Astrocyte of the hippocampus (primary cell): ENCODE data around the gene AKAP6.

Experiments used
- DNase-seq: peaks from one replicate; pipeline ENCODE4 v3.0.0; 2011; ENCODE audit warnings: low read depth, low spot score

The AKAP6 gene

DNA sequence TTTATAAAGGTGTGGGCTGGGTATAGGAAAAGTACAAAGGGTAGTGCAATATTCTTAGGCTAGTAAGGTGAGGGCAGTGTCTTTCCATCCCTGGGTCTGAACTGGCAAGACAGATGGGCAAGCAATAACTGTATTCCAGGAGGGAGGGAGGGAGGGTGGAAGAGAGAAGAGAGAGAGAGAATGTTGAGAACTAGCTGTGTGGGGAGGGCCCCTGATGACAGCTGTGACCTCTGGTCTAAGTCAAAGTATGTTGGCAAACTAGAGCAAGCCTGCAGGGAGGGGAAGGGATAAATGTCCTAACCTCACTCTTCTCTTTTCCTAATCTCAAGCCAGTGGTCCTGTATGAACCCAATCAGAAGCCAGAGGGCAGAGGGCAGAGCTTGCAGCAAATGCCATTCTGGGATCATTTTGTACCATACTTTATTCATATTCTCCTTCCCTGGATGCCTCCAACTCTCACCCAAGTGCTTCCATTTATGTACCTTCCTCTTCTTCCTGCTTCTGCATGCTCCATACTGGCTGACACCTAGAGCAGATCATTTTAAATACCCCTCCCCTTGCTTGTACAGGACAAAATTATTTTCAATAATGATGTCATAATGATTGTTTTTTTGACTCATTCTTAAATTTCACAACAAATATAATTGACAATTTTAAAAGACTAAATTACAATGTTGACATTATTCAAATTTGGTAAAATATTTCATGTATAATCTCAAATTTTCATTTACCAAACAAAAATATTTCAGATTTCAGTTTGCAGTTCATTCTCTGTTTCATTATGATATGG is 75.9 kb downstream of the AKAP6 start:
- no peak for DNase-seq

DNA sequence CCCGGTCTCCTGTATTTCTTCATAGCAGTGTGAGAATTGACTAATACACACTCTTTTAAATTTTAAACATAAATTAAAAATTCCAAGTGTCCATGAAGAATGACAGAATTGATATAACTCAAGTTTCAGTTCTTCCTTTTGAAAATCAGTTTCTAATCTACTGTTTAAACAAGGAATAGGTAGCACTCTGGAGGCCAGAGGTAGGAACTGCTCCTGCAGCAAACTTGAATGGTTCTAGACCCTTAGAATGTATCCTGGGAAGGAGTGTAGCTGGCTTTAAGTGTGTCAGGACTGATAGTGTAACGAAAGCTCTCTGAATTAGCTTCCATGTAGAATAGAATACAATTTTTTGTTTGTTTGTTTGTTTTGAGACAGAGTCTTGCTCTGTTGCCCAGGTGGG is 76.8 kb downstream of the AKAP6 start:
- no peak for DNase-seq

DNA sequence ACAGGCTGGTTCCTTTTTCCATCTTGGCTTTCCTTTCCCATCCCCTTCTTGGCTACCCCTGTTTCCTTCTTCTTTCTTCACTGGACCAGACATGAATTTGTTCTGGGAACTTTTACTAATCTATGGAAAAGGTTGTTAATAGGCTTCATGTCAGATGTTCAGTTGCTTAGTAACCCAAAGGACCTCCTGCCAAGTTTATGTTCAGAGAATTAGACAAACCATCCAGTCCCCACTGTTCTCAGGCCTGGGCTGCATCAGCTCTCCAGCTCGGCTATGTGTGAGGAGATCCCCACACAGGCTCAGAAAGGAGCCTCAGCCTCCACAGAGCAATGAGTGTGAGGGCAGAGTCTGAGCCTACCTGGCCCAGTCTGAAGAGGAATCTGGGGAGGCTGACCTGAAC is 78.0 kb downstream of the AKAP6 start:
- peak; percentile 53 for DNase-seq

DNA sequence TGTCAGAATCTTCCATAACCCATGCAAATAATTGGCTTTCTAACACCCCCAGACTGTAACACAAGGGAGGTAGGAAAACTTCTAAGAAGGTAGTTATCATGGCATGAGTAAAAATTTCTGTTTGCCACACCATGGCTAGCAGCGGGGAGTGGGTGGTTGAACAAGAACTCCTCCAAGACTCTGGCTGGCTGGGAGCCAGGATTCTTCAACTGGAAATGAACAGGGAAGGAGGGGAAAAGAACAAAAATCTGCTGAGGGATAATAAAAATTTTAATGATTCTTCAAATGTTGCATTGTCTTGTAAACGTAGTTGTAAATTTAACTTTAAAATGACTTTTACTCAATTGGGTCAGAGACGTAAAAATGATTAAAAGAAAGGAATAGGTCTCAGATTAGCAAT is 78.9 kb downstream of the AKAP6 start:
- peak; percentile 55 for DNase-seq

DNA sequence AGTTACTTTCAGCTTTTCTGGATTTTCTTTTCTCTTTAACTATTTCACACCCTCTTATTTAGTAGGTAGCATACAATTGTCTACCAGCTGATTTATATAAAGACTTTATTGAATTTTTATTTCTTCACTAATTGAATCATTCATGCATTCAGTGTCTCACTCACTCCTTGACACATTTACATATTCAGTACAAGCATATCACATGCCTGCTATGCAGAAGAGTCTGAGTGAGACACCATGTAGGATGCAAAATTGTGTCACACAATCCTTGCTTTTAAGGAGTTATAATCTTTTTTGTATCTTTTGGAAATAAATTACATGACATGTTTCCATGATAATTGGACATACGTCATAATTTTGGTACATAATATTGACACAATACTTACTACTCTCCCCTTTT is 83.0 kb downstream of the AKAP6 start:
- DNase-seq: no peak

DNA sequence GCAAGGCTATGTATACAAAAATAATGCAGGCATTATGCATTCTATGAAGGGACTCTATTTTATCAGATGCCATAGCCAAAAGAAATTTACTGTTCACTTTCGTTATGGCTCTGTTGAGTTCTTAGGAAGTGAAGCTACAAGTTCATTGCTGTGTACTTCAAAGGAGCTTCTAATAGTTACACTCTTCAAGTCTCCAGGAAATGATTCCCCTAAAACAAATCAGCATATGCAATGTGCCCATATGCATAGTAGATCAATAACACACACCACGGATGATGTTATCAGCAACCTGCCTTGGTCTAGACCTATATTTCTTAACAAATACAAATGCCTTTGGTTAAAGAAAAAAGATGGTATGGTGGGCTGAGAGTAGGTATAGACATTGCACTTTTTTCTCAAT is 83.4 kb downstream of the AKAP6 start:
- no peak for DNase-seq

DNA sequence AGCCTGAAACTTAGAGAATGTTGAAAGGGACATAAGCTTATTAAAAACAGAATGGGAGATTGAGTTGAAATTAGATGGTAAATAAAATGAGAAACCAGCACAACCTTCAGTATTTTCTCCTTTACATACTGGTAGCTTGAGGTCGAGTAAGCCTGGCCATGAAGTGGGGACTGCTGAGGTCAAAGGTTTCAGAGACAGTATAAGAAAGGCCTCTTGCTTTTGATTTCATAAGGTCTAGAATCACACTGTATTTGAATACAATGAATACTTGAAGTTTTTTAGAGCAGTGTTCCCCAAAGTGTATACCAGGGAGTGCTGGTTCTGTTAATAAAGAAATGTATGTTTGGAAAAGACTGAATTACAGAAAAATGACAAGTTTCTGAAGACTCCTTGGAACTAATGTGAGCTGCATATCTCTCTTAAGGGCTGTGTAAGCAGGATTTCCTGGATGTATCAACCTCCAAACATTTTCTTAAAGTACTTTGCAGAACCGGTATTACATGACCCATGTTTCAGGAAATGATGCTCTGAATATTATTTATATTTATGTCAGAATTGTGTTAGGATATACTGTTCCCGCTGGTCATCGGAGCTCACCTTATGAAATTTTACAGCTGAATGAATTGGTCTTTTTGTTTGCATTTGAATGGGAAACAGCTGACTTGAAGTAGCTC is 85.0 kb downstream of the AKAP6 start:
- no peak for DNase-seq

DNA sequence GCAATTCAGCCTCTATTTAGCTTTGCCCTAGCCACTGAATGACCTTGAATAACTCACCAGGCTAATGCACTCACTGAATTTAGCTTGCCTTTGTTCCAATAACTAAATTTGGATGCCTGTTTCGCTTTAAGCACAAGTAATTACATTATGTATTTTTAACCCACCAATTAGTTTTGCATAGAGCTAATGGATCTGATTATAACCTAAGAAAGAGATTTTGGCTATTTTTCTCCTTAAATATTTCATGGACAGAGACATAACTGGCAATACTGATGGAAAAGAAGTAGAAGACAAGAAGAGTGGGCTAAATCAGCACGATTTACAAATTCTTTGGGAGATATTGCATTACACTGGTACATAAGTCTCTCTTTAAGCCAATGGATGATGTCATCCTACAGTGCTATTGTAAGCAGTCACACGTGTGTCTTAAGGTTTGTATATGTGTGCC is 85.7 kb downstream of the AKAP6 start:
- no peak for DNase-seq

DNA sequence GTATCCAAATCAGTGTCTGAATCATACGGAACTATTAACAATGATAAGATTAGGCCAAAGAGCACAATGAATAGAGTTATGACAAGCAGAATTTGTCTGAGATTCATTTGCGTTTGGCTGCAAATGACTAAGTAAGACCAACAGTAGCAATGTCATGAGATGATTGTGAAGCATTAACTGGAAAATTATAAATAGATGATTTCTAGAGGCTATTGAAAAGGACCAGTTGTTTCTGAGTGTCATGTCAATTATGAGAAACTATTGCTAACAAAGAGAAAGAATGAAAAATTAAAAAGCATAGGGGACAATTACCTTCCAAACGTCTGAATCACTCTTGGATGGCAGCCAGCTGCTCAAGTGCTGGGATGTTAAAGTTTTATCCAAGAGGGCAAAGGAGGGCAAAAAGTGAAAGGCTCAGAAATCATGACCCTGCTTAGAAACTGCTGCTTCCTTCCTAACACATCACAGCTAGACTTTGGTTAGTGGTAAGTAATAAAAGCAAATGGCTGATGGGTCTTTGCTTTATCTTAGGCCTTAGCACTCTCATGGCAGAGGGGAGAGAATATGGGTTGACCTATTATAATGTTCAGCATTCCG is 89.0 kb downstream of the AKAP6 start:
- peak; percentile 77 for DNase-seq

DNA sequence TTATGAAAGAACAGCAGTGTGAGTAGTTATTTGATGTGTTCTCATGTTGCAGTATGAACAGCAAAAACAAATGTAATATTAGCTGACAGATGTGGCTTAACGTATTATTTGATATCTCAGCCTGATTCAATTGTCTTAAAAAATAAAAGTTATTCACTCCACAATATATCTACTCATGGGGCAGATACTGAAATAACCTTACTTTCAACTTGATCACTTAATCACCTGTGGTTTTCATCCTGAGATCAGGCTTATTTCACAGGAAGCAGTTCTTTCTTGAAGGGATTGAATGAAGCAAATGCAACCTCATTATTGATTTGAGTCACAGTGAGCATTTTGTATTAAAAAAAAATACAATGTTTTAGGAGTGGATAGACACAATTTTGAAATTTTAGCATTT is 90.3 kb downstream of the AKAP6 start:
- no peak for DNase-seq

DNA sequence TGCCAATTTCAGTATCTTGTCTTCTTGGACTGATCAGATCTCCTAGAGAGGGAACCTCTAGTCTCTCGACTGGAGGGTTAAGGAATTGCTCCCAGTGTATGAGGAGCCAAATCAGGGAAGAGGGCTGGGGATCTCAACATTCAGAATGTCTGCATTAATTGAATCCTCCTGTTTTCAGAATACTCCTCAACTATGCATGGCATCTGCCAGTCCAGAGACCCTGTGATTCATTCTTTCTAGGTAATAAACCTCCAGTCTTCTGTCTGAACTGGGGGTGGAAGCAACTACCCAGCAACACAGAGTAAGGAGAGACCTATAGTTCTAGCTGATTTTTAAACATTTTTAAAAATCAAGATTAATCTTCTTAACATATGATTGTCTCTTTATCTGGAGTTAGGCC is 92.7 kb downstream of the AKAP6 start:
- no peak for DNase-seq

DNA sequence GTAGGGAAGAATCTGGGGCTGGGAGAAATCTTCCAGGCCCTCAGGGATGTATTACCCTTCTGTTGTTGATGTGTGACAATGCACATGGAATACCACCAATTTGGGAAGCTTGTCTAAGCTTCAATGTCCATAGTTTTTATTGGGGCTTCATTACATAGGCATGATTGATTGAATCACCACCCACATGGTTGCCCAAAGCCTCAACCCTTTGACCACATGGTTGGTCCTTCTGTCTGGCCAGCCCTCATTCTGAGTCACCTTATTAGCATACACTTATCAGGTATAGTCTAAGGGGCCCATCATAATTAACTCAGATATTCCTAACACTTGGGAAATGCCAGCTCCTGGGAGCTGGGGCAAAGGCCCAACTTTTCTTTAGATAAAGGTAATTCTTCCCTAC is 93.3 kb downstream of the AKAP6 start:
- no peak for DNase-seq

DNA sequence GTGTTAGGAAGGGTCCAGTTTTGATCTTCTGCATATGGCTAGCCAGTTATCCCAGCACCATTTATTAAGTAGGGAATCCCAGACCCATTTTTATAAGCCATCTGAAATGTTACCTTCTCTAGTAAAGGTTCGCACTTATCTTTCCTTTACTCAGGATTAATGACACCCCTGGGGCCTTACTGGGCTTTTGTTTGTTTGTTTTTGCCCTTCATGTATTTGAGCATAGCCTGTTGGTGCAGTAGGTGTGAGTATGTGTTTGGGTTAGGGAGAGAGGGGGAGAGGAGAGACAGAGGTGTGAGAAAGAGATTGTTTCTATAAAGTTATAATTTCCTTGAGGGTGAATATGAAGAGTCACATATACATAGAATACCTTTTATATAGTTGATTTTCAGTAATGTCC is 96.9 kb downstream of the AKAP6 start:
- no peak for DNase-seq

DNA sequence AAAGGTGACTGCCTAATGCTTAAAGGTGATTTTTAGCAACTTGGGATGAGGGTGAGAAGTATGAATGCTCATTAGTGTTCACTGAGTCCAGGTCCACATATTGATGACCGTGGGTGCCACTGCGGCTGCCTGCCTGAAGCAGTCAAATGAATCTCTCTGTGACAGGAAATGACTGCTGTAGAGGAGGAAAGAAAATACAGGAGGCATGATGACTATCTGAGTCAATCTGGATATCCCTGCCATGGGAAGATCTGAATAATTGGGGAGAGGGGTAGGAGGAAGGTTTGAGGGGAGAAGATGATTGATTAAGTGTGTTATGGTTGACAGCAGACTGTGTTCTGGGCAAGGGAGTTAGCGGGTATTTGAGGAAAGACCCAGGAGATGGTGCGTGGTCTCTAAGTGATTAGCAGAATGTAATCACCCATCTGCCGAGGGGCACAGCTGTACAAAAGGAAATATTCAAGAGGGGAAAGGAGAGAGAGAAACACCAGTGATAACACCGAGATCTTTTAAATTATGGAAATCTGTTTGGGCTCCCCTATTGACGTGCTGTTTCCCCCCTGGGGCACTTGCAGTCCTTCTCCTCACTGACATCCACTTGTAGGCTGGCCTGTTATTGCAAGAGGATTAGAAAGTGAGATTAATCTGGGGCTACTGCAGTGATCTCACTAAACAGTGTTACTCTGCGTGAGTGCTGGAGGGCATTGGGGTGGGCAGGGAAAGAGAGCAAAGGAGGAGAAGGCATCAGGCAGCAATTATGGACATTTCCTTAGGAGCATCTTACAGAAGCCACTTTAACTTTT is 97.7 kb downstream of the AKAP6 start:
- DNase-seq: no peak

DNA sequence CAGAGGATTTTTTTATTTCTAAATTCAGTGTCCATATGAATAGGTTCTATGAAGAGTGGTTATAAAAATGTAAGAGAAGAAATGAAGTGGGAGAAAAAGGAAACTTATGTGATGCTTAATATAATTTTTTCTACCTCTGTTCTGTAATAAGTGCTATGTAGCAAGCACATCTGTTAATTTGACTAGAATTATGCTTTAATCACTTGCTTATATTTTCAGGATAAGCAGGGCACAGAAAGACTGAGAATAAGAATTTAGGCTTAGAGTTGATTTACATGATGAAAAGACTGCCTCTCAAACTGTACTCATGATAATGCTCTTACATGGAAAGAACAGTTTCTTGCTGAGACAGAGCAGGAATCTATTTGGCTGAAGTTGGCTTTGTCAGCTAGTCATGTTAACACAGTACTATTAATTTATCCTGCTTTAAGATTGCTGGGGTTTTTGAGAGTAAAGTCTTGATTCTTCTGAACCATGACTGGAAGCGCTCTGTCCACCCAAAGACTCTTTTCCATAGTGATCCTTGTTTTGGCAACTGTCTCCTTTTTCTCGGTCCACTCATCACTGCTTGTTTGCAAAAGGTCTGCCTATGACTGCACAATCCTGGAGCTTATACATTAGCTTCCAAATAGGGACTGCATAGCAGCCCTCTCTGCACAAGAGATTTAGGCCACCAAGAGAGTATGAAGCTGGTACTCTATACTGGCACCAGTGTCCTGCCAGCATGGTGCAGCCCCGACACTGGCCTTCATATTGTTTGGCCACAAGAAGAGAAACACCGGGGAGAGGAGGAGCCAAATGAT is 98.8 kb downstream of the AKAP6 start:
- DNase-seq: peak; percentile 32

DNA sequence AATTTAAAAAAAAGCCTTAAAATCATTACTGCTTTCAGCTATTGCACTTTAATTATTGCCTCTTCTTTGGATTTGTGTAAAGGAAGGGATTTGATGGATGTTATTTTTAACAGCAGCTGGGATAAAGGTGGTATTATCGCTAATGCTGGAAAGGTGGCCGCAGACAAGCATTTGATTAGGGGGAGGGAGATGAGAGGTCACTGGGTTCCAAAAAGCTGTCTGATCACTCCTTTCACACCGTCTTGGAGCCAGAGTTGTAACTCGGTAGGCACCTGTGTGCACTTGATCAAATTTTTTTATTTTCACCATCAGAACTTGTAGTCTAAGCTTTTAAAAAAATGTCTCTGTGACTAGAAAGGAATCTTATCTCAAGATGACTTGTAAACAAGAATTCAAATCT is 99.8 kb downstream of the AKAP6 start:
- no peak for DNase-seq

DNA sequence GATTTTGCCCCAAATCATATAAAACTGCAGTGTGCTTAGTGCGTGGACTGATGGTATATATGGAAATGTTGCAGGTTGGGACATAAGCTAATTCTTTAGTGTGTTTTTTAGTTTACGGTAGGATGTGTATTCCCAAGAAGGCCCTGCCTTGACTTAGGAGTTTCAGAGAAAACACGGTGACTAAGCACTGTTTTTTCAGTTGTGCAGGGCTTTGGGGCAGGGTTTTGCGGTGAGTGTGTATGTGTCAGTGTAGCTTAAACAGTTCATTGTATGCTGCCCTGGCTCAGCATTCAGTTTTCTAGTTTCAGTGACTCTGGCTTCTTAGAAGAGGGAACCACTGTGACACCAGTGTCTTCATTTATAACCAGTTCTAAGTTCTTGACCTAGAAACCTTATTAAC is 101.2 kb downstream of the AKAP6 start:
- peak; percentile 84 for DNase-seq

DNA sequence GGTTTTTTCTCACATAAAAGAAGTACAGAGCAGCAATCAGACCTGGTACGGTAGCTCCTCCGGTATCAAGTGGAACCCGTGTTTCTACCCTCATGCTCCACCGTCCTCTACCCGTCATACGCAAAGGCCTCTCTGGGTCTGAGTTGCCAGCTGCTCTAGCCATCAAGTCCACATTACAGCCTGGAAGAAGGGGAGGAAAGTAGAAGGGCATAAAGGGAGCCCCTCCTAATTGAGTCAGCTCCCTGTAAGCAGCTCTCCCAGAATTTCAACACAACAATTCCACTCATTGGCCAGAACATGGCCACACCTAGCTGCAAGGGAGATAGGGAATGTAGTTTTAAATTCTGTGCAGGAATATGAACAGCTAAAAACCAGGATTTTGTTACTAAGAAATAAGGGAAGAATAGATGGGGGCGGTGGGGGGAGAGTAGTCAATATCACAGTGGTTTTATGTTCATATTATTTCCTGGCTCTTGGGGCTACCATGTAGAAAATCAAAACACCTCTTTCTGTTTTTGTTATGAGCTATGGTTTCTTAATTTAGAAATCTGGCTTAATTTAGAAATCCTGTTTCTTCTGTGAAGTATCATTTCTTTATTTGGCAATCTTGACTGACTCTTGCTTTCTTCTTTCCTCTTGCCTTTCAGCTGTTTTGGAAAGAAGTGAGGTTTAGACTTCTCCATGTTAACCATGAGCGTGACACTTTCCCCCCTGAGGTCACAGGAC is 103.9 kb downstream of the AKAP6 start:
- no peak for DNase-seq

DNA sequence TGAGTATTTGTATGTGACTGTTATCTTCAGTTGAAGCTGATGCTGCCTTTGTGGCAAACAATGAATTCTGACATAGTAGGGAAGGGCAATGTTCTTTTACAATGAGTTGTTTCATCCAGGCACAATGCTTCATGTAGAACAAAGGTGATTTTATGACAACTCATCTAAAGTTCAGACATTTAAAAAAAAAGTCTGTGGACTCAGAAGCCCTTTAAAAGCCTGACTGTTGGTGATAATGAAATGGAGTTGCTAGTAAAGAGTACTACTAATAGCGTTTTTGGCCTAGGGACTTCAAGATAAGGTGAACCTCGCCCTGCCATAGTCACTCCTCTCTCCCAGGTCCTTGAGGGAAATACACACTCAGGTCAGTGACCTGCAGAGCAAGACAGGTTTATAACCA is 105.1 kb downstream of the AKAP6 start:
- DNase-seq: no peak

DNA sequence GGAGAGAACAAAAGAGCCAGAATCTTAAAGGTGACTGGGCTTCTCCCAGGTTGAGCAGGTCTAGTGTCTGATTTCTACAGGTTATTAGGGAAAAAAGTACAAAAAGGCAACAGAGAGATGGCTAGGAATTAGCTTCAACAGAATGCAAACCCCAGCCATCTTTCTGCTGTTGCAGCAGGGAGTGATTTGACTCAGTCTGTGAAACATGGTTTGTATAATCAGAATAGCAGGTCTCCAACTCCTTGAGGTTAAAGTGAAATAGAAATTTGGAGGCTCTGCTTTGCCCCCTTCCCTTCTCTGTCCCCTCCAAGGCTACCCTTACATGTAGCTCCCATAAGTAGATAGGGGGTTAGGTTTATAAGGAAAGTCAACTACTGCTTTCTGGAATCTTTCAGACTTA is 105.8 kb downstream of the AKAP6 start:
- no peak for DNase-seq

DNA sequence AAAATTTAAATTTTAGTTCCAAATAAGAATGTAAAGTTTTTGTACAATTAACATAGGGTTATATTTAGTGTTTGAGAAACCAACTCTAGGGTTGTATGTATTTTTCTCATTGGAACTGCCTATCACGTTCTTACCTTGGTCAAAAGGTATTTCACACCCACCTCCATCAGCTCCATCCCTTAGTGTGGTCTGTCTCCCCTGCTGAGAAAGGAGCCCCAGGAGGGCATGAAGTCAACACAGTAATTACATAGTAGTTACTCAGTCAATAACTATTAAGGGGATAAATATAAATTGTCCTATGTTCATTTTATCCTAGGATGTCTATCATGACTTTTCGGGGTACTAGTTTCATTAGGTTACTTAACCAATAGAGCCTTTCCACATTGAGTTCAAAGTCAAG is 106.3 kb downstream of the AKAP6 start:
- DNase-seq: no peak
